ENCODE data around the gene ALDH7A1. TPM values are rescaled to one million over a fixed set of nuclear protein-coding genes. Genes with fewer than 3 reads are reported as not detected.

The ALDH7A1 gene
- total RNA-seq (2013; cell fraction: nucleolus; rRNA removed), result 14.1 and 83.3 TPM in 2 replicates
- total RNA-seq (2014; rRNA removed) (0.82 TPM in 1 of 2 replicates, not detected in the other), total RNA-seq (2014; rRNA removed; fragmentation: Illumina TruSeq; extraction: Trizol) (0.32 and 0.45 TPM in 2 replicates), total RNA-seq (2021) (0.41 and 1.1 TPM in 2 replicates), polyA plus RNA-seq (2011; rRNA removed) (0.18 and 0.33 TPM in 2 replicates), polyA plus RNA-seq (2014; fragmentation: Illumina TruSeq; extraction: Trizol) (0.44 and 0.48 TPM in 2 replicates), polyA plus RNA-seq (2014; fragmentation: Nextera tagmentation; extraction: Ambion mirVana) (under 1 TPM; 0.24 TPM), polyA plus RNA-seq (2014; rRNA removed) (0.28 and 0.80 TPM in 2 replicates), polyA plus RNA-seq (2016; fragmentation: Nextera tagmentation; extraction: Ambion mirVana) (1 to 10 TPM in 1 of 2 experiments, under 1 TPM in 1; 0.75 to 1.0 TPM), polyA minus RNA-seq (2011; rRNA and poly(A)+ RNA removed) (0.15 and 0.37 TPM in 2 replicates), Bru-seq, nascent RNA (percentile 41 among the genes with signal in this experiment), BruChase-seq, experiment 1, labeled RNA remaining after a 6-hour chase (percentile 37 among the genes with signal in this experiment), BruChase-seq, experiment 2, labeled RNA remaining after a 2-hour chase (percentile 38 among the genes with signal in this experiment)
- 0.92 TPM for polyA plus RNA-seq (2011; ENCODE audit: low read depth)
- 0.18 TPM in 2 replicates for polyA plus RNA-seq (2011; cell fraction: cytosol; rRNA removed)
- polyA plus RNA-seq (2011; cell fraction: nucleus; rRNA removed), result 0.43 TPM in 1 of 2 replicates, not detected in the other
- polyA plus RNA-seq (2012), result 1.2 and 1.9 TPM in 2 replicates
- polyA minus RNA-seq (2011; cell fraction: cytosol; rRNA and poly(A)+ RNA removed), result 1.9 and 2.1 TPM in 2 replicates
- polyA minus RNA-seq (2011; cell fraction: nucleus; rRNA and poly(A)+ RNA removed), result 0.38 TPM in 1 of 2 replicates, not detected in the other
- long read RNA-seq, experiment 1, full-length matches to known transcripts, result 4 of 4 reads
- long read RNA-seq, experiment 1, partial matches to known transcripts, result 0 of 4 reads
- long read RNA-seq, experiment 1, other reads (novel, unspliced or antisense), result 0 of 4 reads
- long read RNA-seq, experiment 2, full-length matches to known transcripts, result 17 of 18 reads
- long read RNA-seq, experiment 2, partial matches to known transcripts, result 0 of 18 reads
- long read RNA-seq, experiment 2, other reads (novel, unspliced or antisense), result 1 of 18 reads

DNA sequence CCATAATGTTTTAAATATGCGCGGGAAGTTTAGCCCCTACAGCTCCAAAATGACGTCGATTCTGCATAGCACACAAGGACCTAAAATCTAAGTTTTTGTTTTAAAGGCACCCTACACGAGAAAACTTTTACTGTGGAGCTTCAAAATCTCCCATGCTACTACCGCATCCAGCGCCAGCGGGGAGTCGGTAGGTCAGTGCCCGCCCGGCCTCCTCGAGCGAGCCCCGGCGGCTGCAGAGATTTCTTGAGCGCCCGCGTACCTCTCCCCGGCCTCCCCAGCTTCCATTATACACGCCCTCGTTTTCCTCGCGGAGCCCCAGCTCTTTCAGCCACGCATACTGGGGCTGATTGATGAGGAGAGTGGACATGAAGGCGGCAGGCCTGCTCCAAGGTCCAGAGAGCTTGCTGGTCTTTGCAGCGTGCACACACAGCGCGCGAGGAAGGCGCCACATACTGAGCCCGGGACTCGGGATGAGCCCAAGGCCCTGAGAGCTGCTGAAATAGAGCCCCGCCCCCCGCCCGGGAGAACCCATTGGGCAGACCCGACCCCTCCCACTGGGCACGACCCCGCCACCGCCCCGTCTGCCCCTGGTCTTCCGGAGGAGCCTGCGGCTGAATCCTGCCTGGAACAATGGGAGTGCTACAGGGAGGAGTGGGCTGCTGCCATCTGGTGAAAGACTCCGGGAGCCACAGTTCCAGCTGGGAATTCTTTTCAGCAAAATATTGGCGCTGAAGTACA is at the start of gene ALDH7A1:
TSS of gene ALDH7A1 (minus strand) at position 472 of the 738 bp plus-strand sequence. CDS start at position 451, 21 bp downstream.
- ChIA-PET RAD21 (ENCODE audit: unreplicated experiment) (no interaction called here), SMC1A (ENCODE audit: uncharacterized antibody, unreplicated experiment) (no interaction called here), POLR2A (no interaction called here), CTCF (interaction anchor here (1.5 kb wide), 1 partner anchor 10 kb away, joined by 3 read pairs; no protein-coding TSS in a partner anchor)
- FAIRE-seq, result no peak
- peak within 1 kb of the TSS; percentile 65 for H2AFZ ChIP-seq (ENCODE audit: control insufficient read depth, low read depth, low read length)
- no peak for DNase-seq (ENCODE audit: low read depth, low spot score)
- no peaks in the 10 kb centered on the region for H3K4me1 ChIP-seq (ENCODE audit: control insufficient read depth, insufficient read depth, low read length)
- H3K27me3 ChIP-seq (replicated peaks in 1 of 2; ENCODE audit: control insufficient read depth in 2 of 2, insufficient read depth in 2 of 2, low read length in 1 of 2), result peaks cover 0 to 2% of the 10 kb centered on the region in 2 experiments; a peak in 3 of 4 replicates
- peak within 1 kb of the TSS; percentile 50; the same call in 1 of the 2 replicates for H3K4me2 ChIP-seq (ENCODE audit: control insufficient read depth, insufficient read depth)
- intact Hi-C loops (cut with micrococcal nuclease; ENCODE audit: unreplicated experiment), result no loop called here
- WGBS (ENCODE audit: insufficient coverage, insufficient replicate concordance, low lambda C conversion rate, missing lambda C conversion rate), result 28% methylated on average over 43 of the region's 44 CpGs
- no peaks in the 10 kb centered on the region; the same call in 2 of the 3 replicates for H3K9me3 ChIP-seq (replicated peaks; ENCODE audit: control insufficient read depth, insufficient read depth, low read length)
- no peak for TF ChIP-seq BCL11A (IDR thresholded peaks at IDR 0.05; ENCODE audit: low read depth, low read length)
- TF ChIP-seq, protein P1, sequence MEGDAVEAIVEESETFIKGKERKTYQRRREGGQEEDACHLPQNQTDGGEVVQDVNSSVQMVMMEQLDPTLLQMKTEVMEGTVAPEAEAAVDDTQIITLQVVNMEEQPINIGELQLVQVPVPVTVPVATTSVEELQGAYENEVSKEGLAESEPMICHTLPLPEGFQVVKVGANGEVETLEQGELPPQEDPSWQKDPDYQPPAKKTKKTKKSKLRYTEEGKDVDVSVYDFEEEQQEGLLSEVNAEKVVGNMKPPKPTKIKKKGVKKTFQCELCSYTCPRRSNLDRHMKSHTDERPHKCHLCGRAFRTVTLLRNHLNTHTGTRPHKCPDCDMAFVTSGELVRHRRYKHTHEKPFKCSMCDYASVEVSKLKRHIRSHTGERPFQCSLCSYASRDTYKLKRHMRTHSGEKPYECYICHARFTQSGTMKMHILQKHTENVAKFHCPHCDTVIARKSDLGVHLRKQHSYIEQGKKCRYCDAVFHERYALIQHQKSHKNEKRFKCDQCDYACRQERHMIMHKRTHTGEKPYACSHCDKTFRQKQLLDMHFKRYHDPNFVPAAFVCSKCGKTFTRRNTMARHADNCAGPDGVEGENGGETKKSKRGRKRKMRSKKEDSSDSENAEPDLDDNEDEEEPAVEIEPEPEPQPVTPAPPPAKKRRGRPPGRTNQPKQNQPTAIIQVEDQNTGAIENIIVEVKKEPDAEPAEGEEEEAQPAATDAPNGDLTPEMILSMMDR (IDR thresholded peaks at IDR 0.05 in 2 of 3, conservative IDR thresholded peaks at IDR 0.05 in 1 of 3; ENCODE audit: control insufficient read depth in 2 of 3, extremely low read depth in 1 of 3, insufficient read depth in 1 of 3, low read depth in 3 of 3, low read length in 3 of 3), result 0 out of 6 replicates have a peak, but pooled peaks of 1 of the 3 experiments have one; percentile 9
- TF ChIP-seq, protein P2, sequence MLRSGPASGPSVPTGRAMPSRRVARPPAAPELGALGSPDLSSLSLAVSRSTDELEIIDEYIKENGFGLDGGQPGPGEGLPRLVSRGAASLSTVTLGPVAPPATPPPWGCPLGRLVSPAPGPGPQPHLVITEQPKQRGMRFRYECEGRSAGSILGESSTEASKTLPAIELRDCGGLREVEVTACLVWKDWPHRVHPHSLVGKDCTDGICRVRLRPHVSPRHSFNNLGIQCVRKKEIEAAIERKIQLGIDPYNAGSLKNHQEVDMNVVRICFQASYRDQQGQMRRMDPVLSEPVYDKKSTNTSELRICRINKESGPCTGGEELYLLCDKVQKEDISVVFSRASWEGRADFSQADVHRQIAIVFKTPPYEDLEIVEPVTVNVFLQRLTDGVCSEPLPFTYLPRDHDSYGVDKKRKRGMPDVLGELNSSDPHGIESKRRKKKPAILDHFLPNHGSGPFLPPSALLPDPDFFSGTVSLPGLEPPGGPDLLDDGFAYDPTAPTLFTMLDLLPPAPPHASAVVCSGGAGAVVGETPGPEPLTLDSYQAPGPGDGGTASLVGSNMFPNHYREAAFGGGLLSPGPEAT (IDR thresholded peaks at IDR 0.05; ENCODE audit: low read depth), result no peak
- no peak for TF ChIP-seq CHD4 (IDR thresholded peaks at IDR 0.05)
- TF ChIP-seq, protein P3, sequence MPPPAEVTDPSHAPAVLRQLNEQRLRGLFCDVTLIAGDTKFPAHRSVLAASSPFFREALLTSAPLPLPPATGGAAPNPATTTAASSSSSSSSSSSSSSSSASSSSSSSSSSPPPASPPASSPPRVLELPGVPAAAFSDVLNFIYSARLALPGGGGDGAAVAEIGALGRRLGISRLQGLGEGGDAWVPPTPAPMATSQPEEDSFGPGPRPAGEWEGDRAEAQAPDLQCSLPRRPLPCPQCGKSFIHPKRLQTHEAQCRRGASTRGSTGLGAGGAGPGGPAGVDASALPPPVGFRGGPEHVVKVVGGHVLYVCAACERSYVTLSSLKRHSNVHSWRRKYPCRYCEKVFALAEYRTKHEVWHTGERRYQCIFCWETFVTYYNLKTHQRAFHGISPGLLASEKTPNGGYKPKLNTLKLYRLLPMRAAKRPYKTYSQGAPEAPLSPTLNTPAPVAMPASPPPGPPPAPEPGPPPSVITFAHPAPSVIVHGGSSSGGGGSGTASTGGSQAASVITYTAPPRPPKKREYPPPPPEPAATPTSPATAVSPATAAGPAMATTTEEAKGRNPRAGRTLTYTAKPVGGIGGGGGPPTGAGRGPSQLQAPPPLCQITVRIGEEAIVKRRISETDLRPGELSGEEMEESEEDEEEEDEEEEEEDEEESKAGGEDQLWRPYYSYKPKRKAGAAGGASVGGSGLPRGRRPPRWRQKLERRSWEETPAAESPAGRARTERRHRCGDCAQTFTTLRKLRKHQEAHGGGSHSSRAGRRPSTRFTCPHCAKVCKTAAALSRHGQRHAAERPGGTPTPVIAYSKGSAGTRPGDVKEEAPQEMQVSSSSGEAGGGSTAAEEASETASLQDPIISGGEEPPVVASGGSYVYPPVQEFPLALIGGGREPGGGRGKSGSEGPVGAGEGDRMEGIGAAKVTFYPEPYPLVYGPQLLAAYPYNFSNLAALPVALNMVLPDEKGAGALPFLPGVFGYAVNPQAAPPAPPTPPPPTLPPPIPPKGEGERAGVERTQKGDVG (CRISPR knock-in tag; IDR thresholded peaks at IDR 0.05), result no peak
- peak; percentile 19 to 33; a peak in 2 of 4 replicates for TF ChIP-seq IKZF2 (IDR thresholded peaks at IDR 0.05)
- no peak for TF ChIP-seq POLR2A (IDR thresholded peaks at IDR 0.05; ENCODE audit: low read depth, low read length)
- no TSS peak for BruUV-seq (replicated peaks)
- no peak within 1 kb of the TSS for H3K9ac ChIP-seq (ENCODE audit: control insufficient read depth, insufficient read depth, low read length)
- in situ Hi-C loops (cut with MboI), result no loop called here
- H3K36me3 ChIP-seq (ENCODE audit: control insufficient read depth in 2 of 2, insufficient read depth in 2 of 2, low read length in 1 of 2), result no peaks in the 10 kb centered on the region
- H3K4me3 ChIP-seq, result peak within 1 kb of the TSS; percentile 12; the same call in 1 of the 2 replicates
- no peaks in the 10 kb centered on the region for H4K20me1 ChIP-seq (ENCODE audit: control insufficient read depth, insufficient read depth)
- H3K79me2 ChIP-seq (ENCODE audit: control insufficient read depth, insufficient read depth, low read length), result no peaks in the 10 kb centered on the region
- ATAC-seq, result peak; percentile 77
- no peak within 1 kb of the TSS for H3K27ac ChIP-seq (ENCODE audit: control insufficient read depth, insufficient read depth)
